IMR-90 (cell line): ENCODE results near the gene EMID1.

Experiments
- BHLHE40 ChIP-seq: fragments of 150-350 bp; IDR thresholded peaks from 2 replicates; pipeline ENCODE4 v1.6.1; 2016; ENCODE audit warnings: mild to moderate bottlenecking, low read depth, low read length
- CTCF ChIP-seq: conservative IDR thresholded peaks from 2 replicates; pipeline ENCODE4 v1.5.1; 2012; ENCODE audit warnings: mild to moderate bottlenecking, low read depth, low read length, improper control_type of control experiment
- ELK1 ChIP-seq: fragments of 150-350 bp; IDR thresholded peaks from 2 replicates; pipeline ENCODE4 v1.6.1; 2016; ENCODE audit warnings: low read depth, mild to moderate bottlenecking, low read length, moderate library complexity, borderline replicate concordance
- FOS ChIP-seq: fragments of 150-350 bp; IDR thresholded peaks from 2 replicates; pipeline ENCODE4 v1.6.1; 2016; ENCODE audit warnings: low read depth, low read length
- MAFK ChIP-seq: IDR thresholded peaks from 2 replicates; pipeline ENCODE4 v1.6.1; 2012; ENCODE audit warnings: low read depth, low read length, improper control_type of control experiment
- MAZ ChIP-seq: IDR thresholded peaks from 2 replicates; pipeline ENCODE4 v1.6.1; 2012; ENCODE audit warnings: low read depth, mild to moderate bottlenecking, low read length, improper control_type of control experiment, moderate library complexity, borderline replicate concordance
- MXI1 ChIP-seq: IDR thresholded peaks from 2 replicates; pipeline ENCODE4 v1.6.1; 2012; ENCODE audit warnings: low read depth, mild to moderate bottlenecking, low read length, moderate library complexity, borderline replicate concordance
- POLR2A ChIP-seq: IDR thresholded peaks from 2 replicates; pipeline ENCODE4 v1.6.1; 2012; ENCODE audit warnings: mild to moderate bottlenecking, low read depth, low read length
- RAD21 ChIP-seq: IDR thresholded peaks from 2 replicates; pipeline ENCODE4 v1.6.1; 2012; ENCODE audit warnings: low read length, improper control_type of control experiment
- RCOR1 ChIP-seq: IDR thresholded peaks from 2 replicates; pipeline ENCODE4 v1.6.1; 2012; ENCODE audit warnings: mild to moderate bottlenecking, low read length, improper control_type of control experiment; ENCODE audit not compliant: insufficient replicate concordance
- SMC3 ChIP-seq: fragments of 150-350 bp; IDR thresholded peaks from 2 replicates; pipeline ENCODE4 v1.6.1; 2016; ENCODE audit warnings: low read depth, mild to moderate bottlenecking, antibody characterized with exemption, low read length, moderate library complexity
- USF2 ChIP-seq: fragments of 150-350 bp; IDR thresholded peaks from 2 replicates; pipeline ENCODE4 v1.6.1; 2017; ENCODE audit warnings: mild to moderate bottlenecking, antibody characterized with exemption, low read length, low read depth

GRCh38 chr22:29253561-29254285 lies 48.0 kb downstream of the EMID1 start:
- no peak for TF ChIP-seq CTCF
- no peak for TF ChIP-seq POLR2A
- TF ChIP-seq MAFK: no peak
- TF ChIP-seq MAZ: no peak
- no peak for TF ChIP-seq MXI1
- no peak for TF ChIP-seq RAD21
- no peak for TF ChIP-seq USF2
- TF ChIP-seq FOS: no peak
- no peak for TF ChIP-seq SMC3
- TF ChIP-seq ELK1: no peak
- no peak for TF ChIP-seq BHLHE40
- no peak for TF ChIP-seq RCOR1
